Small intestine (tissue), 7 donors: Measurements from ENCODE around the gene SPP1. TPM values are rescaled to one million over a fixed set of nuclear protein-coding genes. Genes with fewer than 3 reads are reported as not detected.

ENCODE experiments used
- DNase-seq, 2 donors: peaks; one replicate each; pipeline versions ENCODE4 v3.0.0 to v3.0.0-alpha.2; 2013
- FAIRE-seq: peaks from 2 replicates; lab custom pipeline; 2012; peaks lifted over from hg19 to GRCh38; lab: Jason Lieb, UNC
- H3K27ac ChIP-seq, 3 donors: one replicate each; pipeline ENCODE4 v1.5.1; 2013; ENCODE audit warnings: low read length in 2 of 3, mild to moderate bottlenecking in 2 of 3, control low read depth in 1 of 3, inconsistent platforms in 1 of 3, low read depth in 1 of 3, moderate library complexity in 1 of 3
- H3K27me3 ChIP-seq, 3 donors: one replicate each; pipeline ENCODE4 v1.6.1; 2013; ENCODE audit warnings: low read length in 3 of 3, inconsistent platforms in 1 of 3; ENCODE audit not compliant: control insufficient read depth in 3 of 3, insufficient read depth in 3 of 3
- H3K36me3 ChIP-seq, 3 donors: one replicate each; pipeline ENCODE4 v1.6.1; 2013; ENCODE audit warnings: low read length in 3 of 3, inconsistent platforms in 1 of 3, low read depth in 1 of 3, mild to moderate bottlenecking in 1 of 3, moderate library complexity in 1 of 3; ENCODE audit not compliant: control insufficient read depth in 3 of 3, insufficient read depth in 2 of 3
- H3K4me1 ChIP-seq, 3 donors: one replicate each; pipeline ENCODE4 v1.6.1; 2013; ENCODE audit warnings: low read length in 2 of 3, inconsistent platforms in 1 of 3, low read depth in 1 of 3, mild to moderate bottlenecking in 1 of 3, moderate library complexity in 1 of 3; ENCODE audit not compliant: control insufficient read depth in 3 of 3, insufficient read depth in 2 of 3
- H3K4me3 ChIP-seq, 3 donors: one replicate each; pipeline ENCODE4 v1.5.1; 2013; ENCODE audit warnings: low read length in 3 of 3, control low read depth in 1 of 3, inconsistent platforms in 1 of 3, low read depth in 1 of 3, mild to moderate bottlenecking in 1 of 3, moderate library complexity in 1 of 3
- H3K9me3 ChIP-seq, 2 donors: one replicate each; pipeline ENCODE4 v1.6.1; 2013; ENCODE audit warnings: low read depth in 1 of 2, low read length in 1 of 2; ENCODE audit not compliant: control insufficient read depth in 2 of 2, insufficient read depth in 1 of 2
- WGBS, 3 donors: extraction: QIAGEN DNeasy Blood & Tissue Kit; methylation state at CpG; one replicate each; pipeline ENCODE4 v1.1.7; 2013; 5-methylcytosine and 5-hydroxymethylcytosine counted together
- polyA plus RNA-seq, 4 donors: library from polyadenylated mRNA; stranded (reverse) in 3 of 4; unstranded in 1 of 4; fragments of 200-250 nt in 3 of 4; fragments of 120-200 nt in 1 of 4; gene quantifications; one replicate each; pipeline versions ENCODE4 v1.2.1 to v1.2.3, GENCODE V29; 2013
- donor health status: healthy with polysubstance abuse.
- donor health status: control.
- donor health status: control.
- donor health status: Bipolar disorder and iron deficiency.
- donor health status: healthy.

Gene SPP1
- polyA plus RNA-seq, 4 donors: 2.2 to 12.8 (median 3.5) TPM

DNA sequence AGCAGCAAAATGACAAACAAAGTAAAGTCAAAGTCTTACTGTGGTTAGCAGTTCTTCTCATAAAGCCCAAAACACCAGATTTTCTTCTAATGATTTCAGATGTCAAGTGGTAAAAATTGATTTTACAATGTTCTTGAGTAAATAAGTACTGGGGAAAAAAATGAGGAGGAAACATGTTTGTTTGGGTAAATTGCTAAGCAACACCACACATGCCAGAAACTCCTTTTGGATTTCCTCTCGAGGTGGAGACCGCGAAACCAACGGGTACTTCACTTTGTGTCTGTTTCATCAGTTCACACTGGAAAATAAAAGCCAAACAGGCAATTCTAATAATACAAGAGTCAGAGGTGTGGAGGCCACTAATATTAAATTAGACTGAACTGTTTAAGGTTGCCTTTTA, 27.3 kb downstream of the SPP1 start:
- Histone ChIP-seq H3K36me3 (no peaks in the 10 kb centered on the region), H3K27me3 (peaks cover 0 to 13% (median 0%) of the 10 kb centered on the region in 3 donors), H3K4me1 (peaks cover 0 to 2% (median 0%) of the 10 kb centered on the region in 3 donors), H3K9me3 (no peaks in the 10 kb centered on the region), H3K4me3 (no peak overlapping the region), H3K27ac (no peak overlapping the region)
- WGBS, 3 donors: 56 to 73% (median 71%) methylated on average over 4 of the region's 4 CpGs
- DNase-seq (no peak), FAIRE-seq (no peak)

DNA sequence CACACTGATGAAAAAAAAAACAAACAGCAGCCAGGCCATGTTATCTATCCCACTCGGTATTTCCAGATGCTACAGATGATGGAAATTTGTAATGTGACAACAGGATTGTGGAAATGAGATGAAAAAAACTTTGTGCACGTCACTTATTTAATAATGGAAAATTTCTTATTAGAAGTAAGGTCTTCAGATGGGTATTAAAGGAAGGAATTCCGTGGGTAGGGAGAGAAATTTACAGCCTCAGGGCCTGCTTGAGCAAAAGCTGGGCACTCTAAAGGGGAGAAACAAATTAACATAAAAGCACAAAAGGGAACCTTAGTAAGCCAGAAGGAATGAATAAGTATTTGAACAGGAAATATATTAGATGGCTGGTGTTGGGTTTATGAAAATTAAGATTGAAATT, 27.7 kb downstream of the SPP1 start:
- peaks cover 0 to 13% (median 0%) of the 10 kb centered on the region in 3 donors for H3K27me3 ChIP-seq
- FAIRE-seq: no peak
- no peaks in the 10 kb centered on the region for H3K36me3 ChIP-seq
- 43 to 70% (median 65%) methylated on average over 3 of the region's 3 CpGs for WGBS, 3 donors
- H3K27ac ChIP-seq: no peak overlapping the region
- H3K4me1 ChIP-seq: peaks cover 0 to 2% (median 0%) of the 10 kb centered on the region in 3 donors
- no peaks in the 10 kb centered on the region for H3K9me3 ChIP-seq
- DNase-seq: no peak
- no peak overlapping the region for H3K4me3 ChIP-seq

DNA sequence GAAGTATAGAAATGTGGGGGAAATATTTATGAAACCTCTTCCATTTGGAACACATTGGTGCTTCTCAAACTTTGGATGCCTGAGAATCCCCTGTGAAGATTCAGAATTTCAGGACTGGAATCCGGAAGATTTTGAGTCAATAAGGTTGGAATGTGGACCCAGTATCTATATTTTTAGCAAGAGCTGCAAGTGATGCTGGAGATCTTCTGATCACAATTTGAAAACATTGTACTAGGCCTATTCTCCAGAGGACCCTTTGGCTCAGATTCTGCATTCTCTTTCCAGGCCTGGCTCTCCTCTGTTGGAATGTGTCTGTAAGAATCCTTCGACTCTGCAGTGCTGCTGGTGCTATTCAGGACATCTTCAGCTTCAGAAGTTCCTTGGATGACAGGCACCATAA, 29.6 kb downstream of the SPP1 start:
- H3K4me3 ChIP-seq: no peak overlapping the region
- FAIRE-seq (no peak), DNase-seq (no peak)
- no peaks in the 10 kb centered on the region for H3K9me3 ChIP-seq
- H3K4me1 ChIP-seq: peaks cover 0 to 7% (median 0%) of the 10 kb centered on the region in 3 donors
- 77 to 98% (median 87%) methylated on average over 2 of the region's 2 CpGs for WGBS, 3 donors
- H3K36me3 ChIP-seq: no peaks in the 10 kb centered on the region
- peaks cover 0 to 13% (median 0%) of the 10 kb centered on the region in 3 donors for H3K27me3 ChIP-seq
- no peak overlapping the region for H3K27ac ChIP-seq

DNA sequence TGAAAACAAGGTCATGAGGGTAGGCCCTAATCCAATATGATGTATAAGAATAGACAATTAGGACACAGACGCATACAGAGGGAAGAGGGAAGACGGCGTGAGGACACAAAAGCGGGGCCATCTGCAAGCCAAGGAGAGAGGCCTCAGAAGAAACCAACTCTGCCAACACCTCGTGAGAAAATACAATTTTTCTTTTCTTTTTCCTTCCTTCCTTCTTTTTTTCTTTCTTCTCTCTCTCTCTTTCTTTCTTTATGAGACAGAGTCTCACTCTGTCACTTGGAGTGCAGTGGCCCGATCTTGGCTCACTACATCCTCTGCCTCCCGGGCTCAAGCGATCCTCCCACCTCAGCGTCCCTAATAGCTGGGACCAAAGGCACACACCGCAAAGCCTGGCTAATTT, 30.4 kb downstream of the SPP1 start:
- FAIRE-seq: no peak
- 97% methylated on average over 10 of the region's 10 CpGs for WGBS, 3 donors
- peaks cover 0 to 13% (median 0%) of the 10 kb centered on the region in 3 donors for H3K27me3 ChIP-seq

DNA sequence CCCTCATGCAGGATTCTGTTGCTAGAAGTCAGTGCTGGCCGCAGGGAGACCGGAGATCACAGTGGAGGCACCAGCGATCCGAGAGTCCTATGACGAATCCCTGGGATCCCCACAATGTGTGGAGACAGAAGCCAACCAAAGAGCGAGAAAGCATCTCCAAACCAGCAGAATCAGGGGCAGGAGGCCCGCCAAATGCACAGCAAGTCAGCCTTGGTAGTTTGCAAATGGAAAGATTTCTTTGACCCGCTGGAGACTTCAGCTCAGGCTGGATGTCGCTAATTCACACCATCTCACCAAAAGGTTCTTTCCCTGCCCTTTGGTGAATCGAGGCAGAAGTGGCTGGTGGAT, 31.4 kb downstream of the SPP1 start:
- DNase-seq: no peak
- FAIRE-seq: no peak
- Histone ChIP-seq H3K9me3 (no peaks in the 10 kb centered on the region), H3K4me1 (peaks cover 0 to 7% (median 0%) of the 10 kb centered on the region in 3 donors), H3K27me3 (peaks cover 0 to 13% (median 0%) of the 10 kb centered on the region in 3 donors), H3K4me3 (peak overlapping the region; percentile 43 to 93 (median 84)), H3K36me3 (no peaks in the 10 kb centered on the region), H3K27ac (peak overlapping the region in 1 of 3 donors; percentile 17)
- 61 to 68% (median 64%) methylated on average over 10 of the region's 10 CpGs for WGBS, 3 donors

More for the DNA sequence above, 30.4 kb downstream of the SPP1 start:
- no peak overlapping the region for H3K4me3 ChIP-seq
- DNase-seq: no peak
- H3K4me1 ChIP-seq: peaks cover 0 to 7% (median 0%) of the 10 kb centered on the region in 3 donors
- H3K36me3 ChIP-seq: no peaks in the 10 kb centered on the region
- H3K27ac ChIP-seq: no peak overlapping the region
- no peaks in the 10 kb centered on the region for H3K9me3 ChIP-seq

GRCh38 chr4:88007304-88008121, 32.0 kb downstream of the SPP1 start, which contains the start of gene PKD2:
Gene PKD2 (plus strand): TSS chr4:88007635. CDS start chr4:88007734, 99 bp downstream.
- no peak for FAIRE-seq
- 1% methylated on average over 63 to 116 of the region's 116 CpGs for WGBS, 3 donors
- Histone ChIP-seq H3K4me1 (peaks cover 0 to 7% (median 0%) of the 10 kb centered on the region in 3 donors), H3K4me3 (peak within 1 kb of the TSS; percentile 48 to 93 (median 84)), H3K27me3 (peaks cover 0 to 13% (median 0%) of the 10 kb centered on the region in 3 donors), H3K27ac (peak within 1 kb of the TSS; percentile 40 to 91 (median 56)), H3K9me3 (no peaks in the 10 kb centered on the region), H3K36me3 (no peaks in the 10 kb centered on the region)
- peak; percentile 79 to 93 for DNase-seq

DNA sequence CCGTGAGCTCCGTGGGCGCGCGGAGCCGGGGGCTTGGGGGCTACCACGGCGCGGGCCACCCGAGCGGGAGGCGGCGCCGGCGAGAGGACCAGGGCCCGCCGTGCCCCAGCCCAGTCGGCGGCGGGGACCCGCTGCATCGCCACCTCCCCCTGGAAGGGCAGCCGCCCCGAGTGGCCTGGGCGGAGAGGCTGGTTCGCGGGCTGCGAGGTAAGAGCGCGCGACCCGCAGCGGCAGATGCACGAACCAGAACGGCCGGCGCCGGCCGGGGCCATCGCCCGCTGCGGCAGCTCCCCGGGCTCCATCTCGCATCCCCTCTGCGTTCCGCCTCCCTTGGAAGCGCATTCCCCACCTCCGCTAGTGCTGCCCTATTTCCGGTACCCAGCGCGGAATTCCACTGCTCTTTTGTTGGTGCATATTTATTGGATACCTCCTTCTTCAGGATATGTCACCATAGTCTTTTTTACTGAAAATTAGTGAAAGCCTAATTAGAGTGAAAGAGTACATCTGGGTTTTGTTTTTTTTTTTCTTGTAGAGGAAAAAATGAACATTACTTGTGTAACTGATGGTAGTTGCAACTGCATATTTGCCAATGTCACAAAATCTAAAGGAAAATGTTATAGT, 32.7 kb downstream of the SPP1 start:
- Histone ChIP-seq H3K4me1 (peaks cover 0 to 7% (median 0%) of the 10 kb centered on the region in 3 donors), H3K27ac (peak overlapping the region in 2 of 3 donors; percentile 56 to 91), H3K27me3 (peaks cover 0 to 10% (median 0%) of the 10 kb centered on the region in 3 donors), H3K36me3 (no peaks in the 10 kb centered on the region), H3K4me3 (peak overlapping the region; percentile 48 to 93 (median 84)), H3K9me3 (no peaks in the 10 kb centered on the region)
- peak; percentile 38 to 69 for DNase-seq
- 0 to 1% (median 1%) methylated on average over 29 to 51 of the region's 51 CpGs for WGBS, 3 donors
- no peak for FAIRE-seq

GRCh38 chr4:88008743-88009171, 33.2 kb downstream of the SPP1 start:
- peak overlapping the region in 2 of 3 donors; percentile 48 to 93 for H3K4me3 ChIP-seq
- H3K4me1 ChIP-seq: peaks cover 0 to 7% (median 0%) of the 10 kb centered on the region in 3 donors
- DNase-seq (peak in 1 of 2 donors; percentile 16), FAIRE-seq (no peak)
- no peaks in the 10 kb centered on the region for H3K9me3 ChIP-seq
- peaks cover 0 to 10% (median 0%) of the 10 kb centered on the region in 3 donors for H3K27me3 ChIP-seq
- no peak overlapping the region for H3K27ac ChIP-seq
- 18 to 29% (median 26%) methylated on average over 5 of the region's 5 CpGs for WGBS, 3 donors
- no peaks in the 10 kb centered on the region for H3K36me3 ChIP-seq
